Measurements from ENCODE around the gene OCEL1.
"Not testable (repeated sequence)": the region's sequence is repeated elsewhere in the genome, so short reads cannot be mapped to it uniquely, and the experiment has no call there.

Gene OCEL1

DNA sequence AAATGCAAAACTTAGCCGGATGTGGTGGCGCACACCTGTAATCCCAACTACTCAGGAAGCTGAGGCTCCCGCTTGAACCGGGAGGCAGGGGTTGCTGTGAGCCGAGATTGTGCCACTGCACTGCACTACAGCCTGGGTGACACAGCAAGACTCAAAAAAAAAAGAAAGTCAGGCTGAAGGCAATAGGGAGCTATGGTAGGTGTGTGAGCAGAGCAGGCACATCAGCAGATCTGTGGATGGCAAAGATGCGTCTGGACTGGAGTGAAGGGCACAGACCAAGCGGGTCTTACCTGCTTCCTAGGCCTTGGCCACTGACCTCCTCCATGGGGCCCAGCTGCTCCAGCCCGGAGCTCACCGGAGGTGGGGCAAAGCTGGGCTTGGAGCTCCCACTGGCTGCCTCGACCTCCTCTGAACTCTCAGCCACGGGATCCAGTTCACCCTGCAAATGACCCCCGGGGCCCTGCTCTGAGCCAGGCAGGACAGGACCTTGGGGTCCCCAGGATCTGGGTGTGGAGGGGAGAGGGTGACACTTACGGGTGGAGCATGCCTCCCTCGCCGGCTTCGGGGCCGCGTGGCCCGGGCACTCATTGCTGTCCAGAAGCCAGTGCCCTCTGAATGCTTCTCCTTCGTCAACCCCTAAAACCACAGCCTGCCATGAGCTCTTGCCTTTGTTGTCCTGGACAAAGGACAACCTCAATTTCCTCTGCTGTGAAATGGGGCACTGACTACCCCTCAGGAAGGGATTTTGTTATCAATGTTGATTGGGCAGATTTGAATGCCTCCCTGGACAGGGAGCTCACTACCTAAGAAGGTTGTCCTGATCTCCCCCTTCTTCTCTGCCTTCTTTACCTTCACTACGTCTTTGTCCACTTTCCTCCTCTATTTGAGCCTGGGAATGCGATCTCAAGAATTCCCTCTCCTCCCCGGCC, 38.0 kb downstream of the OCEL1 start:
- DNase-seq (ENCODE audit: low spot score) = no peak

DNA sequence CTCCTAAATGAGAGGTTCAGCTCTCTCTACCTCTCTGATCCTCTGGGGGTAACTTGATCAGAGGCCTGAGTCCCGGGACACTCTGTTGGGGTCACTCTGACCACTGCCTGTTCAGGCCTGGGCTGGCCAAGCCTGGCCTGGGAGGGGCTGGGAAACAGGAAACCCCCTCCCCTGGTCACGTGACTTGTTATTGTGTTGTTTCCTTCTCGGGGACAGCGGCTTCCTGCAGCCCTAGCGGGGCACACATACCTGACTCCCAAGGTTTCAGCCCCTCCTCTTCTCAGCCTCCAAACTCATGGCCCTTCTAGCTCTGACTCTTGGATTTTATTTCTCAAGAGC, 38.6 kb downstream of the OCEL1 start, which contains the start of gene USHBP1:
Gene USHBP1, minus strand, starts transcription at position 105 of the 339 bp plus-strand sequence. CDS start 446 bp downstream, outside the sequence.
- no peak for DNase-seq (ENCODE audit: low spot score)

DNA sequence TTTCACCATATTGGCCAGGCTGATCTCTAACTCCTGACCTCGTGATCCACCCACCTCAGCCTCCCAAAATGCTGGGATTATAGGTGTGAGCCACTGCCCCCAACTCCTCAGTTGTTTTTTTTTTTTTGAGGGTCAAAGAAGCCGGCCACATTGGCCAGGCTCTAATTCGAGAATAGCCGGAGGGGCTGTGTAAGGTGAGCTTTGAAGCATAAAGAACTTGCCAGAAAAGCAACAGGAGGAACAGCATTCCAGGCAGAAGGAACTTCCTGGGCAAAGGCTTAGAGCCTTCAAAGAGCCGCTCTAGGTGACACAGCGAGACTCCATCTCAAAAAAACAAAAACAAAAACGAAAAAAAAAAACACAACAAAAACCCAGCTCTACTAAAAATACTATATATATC, 40.0 kb downstream of the OCEL1 start:
- DNase-seq (ENCODE audit: low spot score) = no peak

DNA sequence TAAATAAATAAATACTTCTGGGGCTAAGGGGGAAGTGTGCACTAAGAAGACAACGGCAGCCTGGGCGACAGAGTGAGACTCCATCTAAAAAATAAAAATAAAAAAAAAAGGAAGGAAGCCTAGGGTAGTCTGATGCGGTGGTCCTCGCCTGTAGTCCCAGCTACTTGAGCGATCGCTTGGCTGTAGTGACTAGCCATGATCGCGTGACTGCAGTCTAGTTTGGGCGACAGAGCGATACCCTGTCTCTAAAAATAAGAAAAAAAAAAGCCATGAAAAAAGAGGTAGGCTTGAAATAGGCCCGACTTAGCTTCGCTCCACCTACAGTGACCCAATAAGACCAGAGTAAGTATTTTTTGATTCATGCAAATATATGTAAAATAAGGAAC, 40.6 kb downstream of the OCEL1 start:
- DNase-seq (ENCODE audit: low spot score) = no peak

DNA sequence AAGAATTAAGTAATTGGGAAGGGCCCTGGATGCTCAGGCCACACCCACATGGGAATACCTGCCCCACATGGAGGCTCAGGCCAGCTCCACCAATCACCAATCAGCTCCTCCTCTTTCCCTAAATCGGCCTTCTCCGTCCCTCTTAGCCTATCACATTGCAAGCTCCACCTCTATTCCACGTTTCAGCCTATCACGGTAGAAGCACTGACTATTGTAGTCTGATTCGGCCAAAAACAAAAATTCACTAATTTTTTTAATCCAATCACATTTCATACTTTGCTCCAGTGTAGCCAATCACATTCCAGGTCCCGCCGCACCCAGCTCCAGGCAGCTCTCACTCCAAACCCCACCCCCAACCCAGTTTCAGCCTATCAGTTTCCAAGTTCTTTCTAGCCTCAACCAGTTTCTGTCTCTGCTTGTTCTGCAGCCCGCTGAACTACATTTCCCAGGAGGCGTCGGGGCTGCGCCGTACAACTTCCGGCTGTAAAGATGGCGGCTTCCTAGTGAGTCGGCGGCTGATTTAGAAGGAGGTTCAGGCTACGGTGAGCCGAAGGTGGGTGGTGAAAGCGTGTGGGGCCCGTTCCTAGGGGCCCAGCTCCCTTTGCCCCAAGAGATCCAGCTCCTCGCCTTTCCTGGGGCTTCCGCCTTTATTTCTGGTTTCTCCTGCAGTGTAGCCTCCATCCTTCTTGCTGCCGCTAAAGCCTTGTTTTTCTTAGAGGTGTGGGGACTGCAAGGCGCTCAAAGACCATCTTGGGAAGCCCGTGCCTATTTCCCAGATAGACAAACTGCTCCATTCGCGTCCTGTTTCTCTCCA, 41.2 kb downstream of the OCEL1 start, which contains the start of gene BABAM1:
Gene BABAM1, plus strand, starts transcription at position 469 of the 814 bp plus-strand sequence. CDS start 1,364 bp downstream, outside the sequence.
- DNase-seq (ENCODE audit: low spot score) = peak; percentile 99

DNA sequence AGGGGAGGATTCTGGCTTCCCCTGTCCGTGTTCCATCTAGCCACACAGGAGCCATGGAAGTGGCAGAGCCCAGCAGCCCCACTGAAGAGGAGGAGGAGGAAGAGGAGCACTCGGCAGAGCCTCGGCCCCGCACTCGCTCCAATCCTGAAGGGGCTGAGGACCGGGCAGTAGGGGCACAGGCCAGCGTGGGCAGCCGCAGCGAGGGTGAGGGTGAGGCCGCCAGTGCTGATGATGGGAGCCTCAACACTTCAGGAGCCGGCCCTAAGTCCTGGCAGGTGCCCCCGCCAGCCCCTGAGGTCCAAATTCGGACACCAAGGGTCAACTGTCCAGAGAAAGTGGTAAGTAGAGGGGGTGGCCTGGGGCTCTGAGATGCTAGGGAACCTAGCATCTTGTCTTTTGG, 42.7 kb downstream of the OCEL1 start:
- DNase-seq (ENCODE audit: low spot score) = no peak

DNA sequence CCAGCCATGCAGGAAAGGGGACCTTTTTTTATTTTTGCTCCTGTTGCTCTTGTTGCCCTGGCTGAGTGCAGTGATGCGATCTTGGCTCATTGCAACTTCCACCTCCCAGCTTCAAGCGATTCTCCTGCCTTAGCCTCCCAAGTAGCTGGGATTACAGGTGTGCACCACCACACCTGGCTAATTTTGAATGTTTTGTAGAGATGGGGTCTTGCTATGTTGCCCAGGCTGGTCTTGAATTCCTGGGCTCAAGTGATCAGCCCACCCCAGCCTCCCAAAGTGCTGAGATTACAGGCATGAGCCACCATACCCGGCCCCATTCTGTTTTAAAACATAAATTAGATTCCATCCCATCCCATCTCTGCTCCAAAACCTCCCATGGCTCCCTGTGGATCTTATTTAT, 48.9 kb downstream of the OCEL1 start:
- DNase-seq (ENCODE audit: low spot score) = not testable (repeated sequence)

DNA sequence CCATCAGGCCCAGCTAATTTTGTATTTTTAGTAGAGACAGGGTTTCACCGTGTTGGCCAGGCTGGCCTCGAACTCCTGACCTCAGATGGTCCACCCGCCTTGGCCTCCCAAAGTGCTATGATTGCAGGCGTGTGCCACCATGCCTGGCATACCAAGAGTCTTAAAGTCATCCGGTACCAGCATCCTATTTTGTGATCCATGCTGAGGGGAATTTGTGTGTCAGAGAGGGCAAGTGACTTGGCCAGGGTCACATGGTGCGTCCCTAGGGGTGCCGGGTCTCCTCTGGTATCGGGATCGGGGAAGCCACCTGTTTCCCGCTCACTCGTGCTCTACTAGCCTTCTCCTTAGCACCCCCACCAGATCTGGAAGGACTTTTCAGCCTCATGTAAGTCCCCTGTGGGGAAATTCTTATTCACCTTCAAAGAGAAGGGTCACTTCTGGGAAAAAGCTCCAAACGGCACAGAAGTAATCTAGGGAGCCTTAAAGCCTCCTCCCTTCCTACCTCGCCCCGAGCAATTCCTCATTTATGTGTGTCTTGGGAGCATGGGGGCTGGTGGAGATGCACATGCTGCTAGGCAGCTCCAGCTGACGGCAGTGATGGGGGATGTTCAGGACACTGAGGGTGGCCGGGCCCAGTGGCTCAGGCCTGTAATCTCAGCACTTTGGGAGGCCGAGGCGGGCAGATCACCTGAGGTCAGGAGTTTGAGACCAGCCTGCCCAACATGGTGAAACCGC, 49.6 kb downstream of the OCEL1 start:
- DNase-seq (ENCODE audit: low spot score) = no peak
